HG03457 (cell line): Measurements from ENCODE around the gene MEP1A.
"Not testable (repeated sequence)": the region's sequence is repeated elsewhere in the genome, so short reads cannot be mapped to it uniquely, and the experiment has no call there.

Experiments
- ATAC-seq: cut with Tn5 transposase; IDR thresholded peaks from one replicate; pipeline ENCODE4 v1.9.1; 2021; ENCODE audit warnings: moderate number of reproducible peaks; ENCODE audit not compliant: unreplicated experiment

Gene MEP1A, protein sequence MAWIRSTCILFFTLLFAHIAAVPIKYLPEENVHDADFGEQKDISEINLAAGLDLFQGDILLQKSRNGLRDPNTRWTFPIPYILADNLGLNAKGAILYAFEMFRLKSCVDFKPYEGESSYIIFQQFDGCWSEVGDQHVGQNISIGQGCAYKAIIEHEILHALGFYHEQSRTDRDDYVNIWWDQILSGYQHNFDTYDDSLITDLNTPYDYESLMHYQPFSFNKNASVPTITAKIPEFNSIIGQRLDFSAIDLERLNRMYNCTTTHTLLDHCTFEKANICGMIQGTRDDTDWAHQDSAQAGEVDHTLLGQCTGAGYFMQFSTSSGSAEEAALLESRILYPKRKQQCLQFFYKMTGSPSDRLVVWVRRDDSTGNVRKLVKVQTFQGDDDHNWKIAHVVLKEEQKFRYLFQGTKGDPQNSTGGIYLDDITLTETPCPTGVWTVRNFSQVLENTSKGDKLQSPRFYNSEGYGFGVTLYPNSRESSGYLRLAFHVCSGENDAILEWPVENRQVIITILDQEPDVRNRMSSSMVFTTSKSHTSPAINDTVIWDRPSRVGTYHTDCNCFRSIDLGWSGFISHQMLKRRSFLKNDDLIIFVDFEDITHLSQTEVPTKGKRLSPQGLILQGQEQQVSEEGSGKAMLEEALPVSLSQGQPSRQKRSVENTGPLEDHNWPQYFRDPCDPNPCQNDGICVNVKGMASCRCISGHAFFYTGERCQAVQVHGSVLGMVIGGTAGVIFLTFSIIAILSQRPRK

DNA sequence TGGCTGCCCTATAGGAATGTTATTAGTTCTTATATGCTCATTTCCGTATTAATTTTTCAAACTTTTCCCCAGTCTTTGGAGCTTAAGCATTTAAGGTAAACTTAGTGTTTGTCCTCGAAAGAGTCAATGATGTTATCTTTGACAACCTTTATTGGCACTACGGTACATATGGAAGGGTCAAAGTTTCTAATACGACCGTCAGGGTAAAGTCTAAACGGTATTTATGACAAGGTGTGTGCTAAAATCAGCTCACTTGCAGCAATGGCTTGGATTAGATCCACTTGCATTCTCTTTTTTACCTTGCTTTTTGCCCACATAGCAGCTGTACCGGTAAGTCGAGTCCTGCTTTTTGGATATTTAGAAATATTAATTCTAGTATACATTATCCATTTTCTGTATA, at the start of gene MEP1A:
Gene MEP1A (plus strand): TSS at position 252 of the 400 bp plus-strand sequence. CDS start 10 bp downstream, at position 262.
- ATAC-seq: no peak

DNA sequence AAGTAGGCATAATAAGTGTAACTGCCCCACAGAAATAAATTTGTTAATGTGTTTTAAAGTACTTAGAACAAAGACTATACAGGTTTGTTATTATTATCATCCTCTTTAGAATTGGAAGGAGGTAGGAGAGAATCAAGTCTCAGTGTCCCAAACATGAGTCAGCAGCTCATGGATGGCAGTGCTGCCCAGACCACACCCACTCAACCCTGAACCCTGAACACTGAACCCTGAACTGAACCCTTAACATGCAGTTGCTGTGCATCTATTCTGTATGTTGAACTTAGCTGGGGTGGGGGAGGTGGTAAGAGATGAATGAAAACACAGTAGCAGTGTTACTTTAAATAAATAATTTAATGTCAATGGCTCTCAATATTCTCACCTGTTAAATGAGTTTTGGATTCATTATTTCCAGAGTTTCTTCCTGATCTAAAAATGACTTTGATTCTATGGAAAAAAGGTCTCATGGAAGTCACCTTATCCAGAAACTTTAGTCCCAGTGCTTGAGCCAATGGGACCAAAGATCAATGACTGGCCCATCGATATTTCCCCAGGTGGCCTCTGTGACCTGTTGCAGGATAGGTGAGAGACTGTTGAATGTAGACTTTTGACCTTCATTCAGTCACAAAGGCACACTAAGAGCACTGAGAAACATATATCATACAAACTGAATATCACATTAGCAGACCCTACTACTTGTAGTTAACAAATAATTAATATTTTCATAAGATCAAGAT, 49.6 kb upstream of the MEP1A start:
- no peak for ATAC-seq

DNA sequence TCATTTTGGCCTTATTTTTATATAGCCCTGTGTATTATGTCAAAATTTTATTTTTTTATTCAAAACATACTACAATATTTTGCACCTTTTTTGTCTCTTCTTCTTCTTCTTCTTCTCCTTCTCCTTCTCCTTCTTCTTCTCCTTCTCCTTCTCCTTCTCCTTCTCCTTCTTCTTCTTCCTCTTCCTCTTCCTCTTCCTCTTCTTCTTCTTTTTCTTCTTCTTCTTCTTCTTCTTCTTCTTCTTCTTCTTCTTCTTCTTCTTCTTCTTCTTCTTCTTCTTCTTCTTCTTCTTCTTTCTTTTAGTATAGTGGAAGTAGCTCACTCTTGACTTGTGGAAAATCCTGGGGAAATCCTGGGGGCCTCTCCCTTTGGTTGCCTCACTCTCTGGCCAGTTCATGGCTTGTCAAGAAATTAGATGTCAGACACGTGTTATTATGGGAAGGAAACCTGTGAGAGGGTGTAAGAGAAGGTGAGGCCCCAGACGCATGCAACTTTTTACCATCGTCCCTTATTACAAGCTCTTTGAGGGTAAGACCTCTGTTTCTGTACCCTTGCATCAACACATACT, 48.9 kb upstream of the MEP1A start:
- not testable (repeated sequence) for ATAC-seq

DNA sequence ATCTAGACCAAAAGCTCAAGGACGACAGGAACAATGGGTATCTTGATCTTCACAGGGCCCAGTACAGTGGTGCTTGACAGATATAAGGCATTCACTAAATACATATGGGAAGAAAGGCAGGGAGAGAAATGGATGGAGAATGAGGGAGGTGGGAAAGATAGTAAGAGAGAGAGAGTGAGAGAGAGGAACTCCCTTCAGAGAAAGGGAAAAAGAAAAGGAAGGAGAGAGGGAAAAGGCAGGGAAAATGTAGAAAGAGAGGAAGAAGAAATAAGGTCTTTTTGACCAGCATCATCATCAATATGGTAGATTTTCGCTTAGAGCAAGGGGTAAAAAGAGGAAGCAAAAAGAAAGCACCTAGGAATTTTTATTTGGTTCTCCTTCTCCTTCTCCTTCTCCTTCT, 47.2 kb upstream of the MEP1A start:
- no peak for ATAC-seq

DNA sequence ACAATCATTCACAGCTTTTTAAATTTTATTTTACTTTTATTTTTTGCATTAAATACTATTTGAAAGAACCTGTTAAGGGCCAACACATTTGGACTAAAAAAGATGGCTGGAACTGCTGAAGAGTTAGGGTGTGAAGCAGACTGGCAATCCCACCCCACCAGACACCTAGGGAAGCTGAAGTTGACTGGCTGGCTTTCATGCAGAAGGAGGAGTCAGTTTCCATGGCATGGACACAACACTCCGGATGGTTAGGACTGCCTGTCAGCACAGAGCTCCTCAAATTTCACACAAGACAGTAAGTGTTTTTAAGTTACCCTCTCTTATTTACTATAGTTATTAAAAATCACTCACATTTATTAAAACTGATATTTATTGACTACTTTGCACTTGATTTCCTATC, 46.5 kb upstream of the MEP1A start, which contains the start of gene ANKRD66:
Gene ANKRD66 (plus strand): TSS at position 238 of the 400 bp plus-strand sequence. CDS start 5,016 bp downstream, outside the sequence.
- no peak for ATAC-seq

DNA sequence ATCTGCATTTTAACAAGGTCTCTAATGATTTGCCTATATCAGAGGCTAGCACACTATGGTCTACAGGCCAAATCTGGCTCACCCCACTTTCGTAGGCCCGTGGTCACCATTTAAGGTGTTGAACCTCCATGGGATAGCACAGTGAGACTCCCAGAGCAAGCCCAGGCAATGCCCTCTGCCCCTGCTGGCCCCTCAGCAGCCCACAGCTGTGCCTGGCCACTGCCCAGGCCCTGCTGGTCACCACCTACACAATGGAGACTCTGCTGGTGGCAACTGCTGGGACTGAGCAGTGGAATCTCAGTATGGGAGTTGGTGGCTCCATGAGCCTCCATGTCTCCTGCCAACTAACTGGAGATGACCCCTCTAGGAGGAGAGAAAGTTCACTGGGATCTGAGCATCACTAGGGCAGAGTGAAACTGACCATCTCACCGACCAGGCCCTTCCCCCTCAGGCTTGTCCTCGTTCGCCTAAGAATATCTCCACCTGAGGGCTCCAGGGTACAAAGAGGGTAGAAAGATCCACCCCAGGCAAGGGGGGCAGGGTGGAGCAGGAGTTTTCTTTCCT, 44.2 kb upstream of the MEP1A start:
- no peak for ATAC-seq

DNA sequence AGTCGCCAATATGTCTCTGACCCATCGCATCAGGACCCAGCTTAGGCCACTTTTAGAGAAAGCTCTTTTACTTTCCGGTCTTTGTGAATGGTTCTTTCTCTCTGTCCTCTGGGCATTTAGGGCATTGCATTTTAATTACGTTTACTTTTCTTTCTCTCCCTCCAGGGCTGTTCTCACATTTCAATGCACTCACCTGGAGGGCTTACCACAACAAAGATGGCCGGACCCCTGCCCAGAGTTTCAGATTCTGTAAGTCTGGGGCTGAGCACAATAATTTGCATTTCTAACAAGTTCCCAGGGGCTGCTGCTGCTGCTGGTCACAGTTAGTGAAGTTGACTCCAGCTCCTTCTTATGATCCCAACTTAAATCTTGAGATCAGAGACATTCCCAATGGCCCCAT, 43.5 kb upstream of the MEP1A start:
- no peak for ATAC-seq

DNA sequence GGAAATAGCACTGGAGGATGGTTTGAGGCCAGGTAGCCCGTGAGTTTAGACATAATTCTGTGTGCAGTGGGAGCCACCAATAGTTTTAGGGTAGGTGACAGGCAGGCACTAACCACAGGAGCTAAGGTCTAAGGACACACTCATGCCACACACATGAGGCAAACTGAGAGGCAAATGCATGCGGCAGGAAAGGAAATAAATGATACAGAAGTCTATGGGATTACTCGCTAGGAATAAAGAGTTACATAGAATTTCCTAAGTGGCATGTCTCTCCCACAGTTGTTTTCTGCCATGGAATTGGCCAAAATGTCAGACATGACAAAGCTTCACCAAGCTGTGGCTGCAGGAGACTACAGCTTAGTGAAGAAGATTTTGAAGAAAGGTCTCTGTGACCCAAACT, 41.5 kb upstream of the MEP1A start:
- ATAC-seq: no peak

DNA sequence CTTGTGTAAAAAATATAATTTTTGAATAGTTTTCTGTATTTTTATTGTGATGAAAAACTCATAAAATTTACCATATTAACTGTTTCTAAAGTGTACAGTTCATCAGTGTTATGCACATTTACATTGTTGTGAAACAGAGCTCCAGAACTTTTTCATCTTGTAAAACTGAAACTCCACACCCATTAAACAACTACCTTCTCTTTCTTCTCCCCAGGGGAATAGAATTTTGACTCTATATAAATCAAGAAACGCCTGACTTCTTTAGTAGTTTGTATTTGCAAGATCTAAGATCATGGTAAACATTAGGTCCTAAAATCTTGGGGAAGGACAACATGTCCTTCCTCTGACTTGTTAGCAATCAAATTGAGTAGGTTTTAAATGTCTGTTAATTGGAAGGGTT, 37.3 kb upstream of the MEP1A start:
- ATAC-seq: no peak

DNA sequence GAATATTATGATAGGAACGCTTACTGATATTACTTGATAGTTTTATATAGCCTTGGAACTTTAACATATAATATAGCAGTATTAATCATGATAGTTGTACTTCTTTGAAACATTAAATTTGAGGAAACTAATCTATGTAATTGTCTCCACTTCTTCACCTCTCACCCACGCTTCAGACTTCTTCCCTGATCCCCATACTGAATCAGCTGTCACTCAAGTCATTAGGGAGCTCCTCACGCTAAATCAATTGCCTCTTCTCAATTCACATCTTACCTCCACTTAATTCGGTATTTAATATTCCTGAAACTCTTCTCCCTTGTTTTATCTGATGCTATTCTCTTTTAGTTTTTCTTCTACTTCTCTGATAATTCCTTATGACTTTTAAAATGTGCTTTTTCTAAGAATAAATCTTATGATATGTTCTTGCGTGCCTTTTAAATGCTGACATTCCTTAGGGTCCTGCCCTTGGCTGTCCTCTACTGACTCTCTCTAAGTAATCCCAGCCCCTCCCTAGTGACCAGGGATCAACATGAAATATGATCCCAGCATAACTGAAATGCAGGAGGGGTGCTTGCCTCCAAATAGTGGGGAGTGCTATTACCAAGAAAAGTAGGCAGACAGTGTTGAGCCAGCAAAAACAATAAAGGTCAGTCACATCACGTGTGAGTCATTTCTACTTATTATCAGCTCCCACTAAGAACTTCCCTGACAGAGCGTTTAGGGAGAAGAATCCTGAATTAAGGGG, 36.5 kb upstream of the MEP1A start:
- no peak for ATAC-seq

DNA sequence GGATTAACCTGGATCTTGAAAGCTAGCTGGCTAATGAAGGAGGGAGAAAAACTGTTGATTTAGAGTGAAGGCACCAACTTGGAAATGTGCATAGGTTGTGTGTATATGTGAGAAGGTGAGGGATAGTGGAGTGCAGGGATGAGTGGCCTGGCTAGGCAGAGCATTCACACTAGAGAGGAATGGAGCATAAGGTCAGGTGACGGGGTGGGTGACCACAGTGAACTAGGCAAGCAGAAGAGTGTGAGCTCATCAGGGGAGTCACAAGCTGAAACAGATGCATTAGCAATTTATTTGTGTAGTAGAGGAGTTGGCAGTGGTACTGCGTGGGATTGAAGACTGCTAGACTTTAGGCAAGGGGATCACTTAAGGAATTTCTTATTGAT, 36.0 kb upstream of the MEP1A start:
- ATAC-seq: no peak

DNA sequence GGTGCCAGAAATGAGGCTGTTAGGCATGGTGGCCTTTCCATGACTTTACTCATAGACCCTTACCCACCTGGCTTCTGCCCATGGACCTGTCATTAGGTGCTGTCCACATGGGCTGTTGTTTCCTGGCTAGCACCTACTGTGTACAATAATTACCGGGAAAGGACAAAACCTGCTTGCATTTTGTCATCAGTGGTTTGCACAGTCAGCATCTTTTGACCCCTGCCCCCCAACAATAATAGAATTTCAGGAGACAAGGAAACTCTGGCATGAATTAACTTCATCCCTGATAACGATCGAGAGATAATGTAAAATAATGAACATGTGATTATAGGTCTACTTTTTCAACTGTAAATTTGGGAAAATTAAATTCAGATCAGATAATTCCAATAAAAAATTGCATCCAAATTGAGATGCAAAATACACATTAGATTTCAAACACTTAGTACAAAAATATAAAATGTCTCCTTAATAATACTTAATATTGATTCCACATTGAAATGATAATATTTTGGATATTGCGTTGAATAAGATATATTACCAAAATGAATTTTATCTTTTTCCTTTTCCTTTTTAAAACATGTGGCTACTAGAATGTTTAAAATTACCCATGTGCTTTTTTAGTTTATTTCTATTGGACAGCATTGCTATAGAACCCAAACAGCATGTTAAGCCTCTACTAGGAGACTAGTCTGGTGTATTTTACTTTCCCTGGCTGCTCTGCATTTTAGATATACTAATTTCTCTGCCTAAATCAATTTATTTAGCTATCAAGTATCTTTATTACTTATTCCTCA, 34.0 kb upstream of the MEP1A start:
- ATAC-seq: no peak

DNA sequence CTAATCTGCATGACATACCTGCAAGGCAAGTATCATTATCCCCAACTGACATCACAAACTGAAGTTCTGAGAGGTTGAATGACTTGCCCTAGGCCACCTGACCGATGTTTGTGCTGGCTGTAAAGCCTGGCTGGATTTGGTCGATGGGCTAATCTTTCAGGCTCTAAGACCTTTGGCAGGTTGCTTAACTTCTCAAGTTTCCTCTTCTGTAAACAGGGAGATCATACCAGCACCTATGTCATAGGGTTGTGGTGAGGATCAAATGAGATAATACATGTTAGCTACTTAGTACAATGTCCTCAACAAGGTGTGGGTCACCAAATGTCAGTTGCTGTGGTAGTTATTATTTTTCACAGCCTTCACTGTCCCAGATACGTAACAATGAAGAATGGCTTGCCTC, 32.3 kb upstream of the MEP1A start:
- ATAC-seq: no peak

DNA sequence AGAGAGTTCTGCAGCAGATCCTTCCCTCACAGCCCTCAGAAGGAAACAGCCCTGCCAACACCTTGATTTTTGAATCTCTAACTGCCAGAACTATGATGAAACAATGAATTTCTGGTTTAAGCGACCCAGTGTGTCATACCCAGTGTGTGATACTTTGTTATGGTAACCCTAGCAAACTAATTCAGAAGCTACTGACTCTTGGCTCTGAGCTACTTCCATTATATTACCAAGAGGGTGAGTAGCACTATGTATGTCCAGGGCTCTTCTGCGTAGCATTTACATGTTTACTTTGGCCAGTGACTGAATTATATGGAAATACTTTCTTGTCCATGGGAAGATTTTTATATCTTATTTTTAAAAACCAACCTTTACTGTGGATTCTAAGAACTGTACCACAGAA, 29.7 kb upstream of the MEP1A start:
- no peak for ATAC-seq

DNA sequence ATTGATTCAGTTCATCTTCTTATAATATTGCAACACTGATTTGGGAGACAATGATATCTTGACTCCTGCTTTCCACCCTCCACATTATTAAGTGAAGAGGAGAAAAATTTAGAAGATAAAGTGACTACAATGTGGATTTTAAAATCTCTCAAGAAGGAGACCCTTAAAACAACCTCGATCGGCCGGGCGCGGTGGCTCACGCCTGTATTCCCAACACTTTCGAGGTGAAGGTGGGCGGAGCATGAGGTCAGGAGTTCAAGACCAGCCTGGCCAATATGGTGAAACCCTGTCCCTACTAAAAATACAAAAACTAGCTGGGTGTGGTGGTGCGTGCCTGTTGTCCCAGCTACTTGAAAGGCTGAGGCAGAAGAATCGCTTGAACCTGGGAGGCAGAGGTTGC, 28.9 kb upstream of the MEP1A start:
- ATAC-seq: not testable (repeated sequence)

DNA sequence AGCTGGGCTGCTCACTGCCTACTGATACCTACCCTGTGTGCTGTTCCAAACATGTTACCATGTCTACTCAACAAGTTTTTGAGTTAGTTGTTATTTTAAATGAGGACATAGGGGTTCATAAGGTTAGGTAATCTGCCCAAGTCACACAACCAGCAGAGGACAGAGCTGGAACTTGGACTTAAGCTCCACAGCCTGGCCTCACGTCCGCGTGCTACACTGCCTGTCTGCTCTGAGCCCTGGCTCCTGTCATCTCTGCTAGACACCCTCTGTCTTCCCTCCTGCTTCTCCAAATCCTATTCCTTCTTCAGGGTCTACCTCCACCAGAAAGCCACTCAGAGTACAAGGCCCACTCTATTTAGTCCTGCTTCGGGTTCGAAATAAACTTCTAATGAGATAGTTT, 28.2 kb upstream of the MEP1A start:
- ATAC-seq: no peak

DNA sequence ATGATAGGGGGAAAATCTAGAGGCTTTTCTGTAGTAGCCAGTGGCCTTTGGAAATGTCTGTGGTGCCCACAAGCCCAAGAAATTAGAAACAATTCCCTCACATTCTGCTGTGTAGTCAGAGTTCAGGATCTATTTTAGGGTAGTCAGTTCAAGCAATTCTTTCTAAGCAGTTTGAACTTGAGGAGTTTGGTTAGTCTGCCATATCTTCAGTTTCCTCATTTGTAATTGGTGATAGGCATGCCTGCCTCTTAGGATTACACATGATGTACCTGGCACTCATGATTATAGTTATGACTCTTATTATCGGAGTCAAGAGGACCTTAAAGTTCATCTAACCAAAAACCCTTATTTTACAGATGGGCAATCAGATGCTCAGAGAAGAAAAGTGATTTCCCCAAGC, 21.2 kb upstream of the MEP1A start:
- no peak for ATAC-seq

DNA sequence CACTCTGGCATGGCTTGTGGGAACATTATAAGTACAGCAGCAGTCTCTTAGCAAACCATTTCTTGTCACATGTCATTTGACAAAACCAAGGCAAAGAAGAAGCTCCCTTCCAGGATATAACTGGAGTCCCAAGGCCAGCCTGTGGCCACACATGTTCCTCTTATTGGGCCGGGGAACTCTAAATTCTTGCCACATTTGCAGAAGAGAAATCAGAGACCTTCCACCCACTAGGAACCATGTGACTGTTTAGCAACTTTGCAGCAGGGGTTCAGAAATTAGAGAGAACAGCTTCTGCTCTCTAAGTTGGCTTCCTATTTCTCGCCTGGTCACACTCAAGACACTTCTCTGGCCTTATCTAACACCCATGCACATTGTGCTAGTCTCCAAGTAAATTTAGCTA, 20.4 kb upstream of the MEP1A start:
- no peak for ATAC-seq

DNA sequence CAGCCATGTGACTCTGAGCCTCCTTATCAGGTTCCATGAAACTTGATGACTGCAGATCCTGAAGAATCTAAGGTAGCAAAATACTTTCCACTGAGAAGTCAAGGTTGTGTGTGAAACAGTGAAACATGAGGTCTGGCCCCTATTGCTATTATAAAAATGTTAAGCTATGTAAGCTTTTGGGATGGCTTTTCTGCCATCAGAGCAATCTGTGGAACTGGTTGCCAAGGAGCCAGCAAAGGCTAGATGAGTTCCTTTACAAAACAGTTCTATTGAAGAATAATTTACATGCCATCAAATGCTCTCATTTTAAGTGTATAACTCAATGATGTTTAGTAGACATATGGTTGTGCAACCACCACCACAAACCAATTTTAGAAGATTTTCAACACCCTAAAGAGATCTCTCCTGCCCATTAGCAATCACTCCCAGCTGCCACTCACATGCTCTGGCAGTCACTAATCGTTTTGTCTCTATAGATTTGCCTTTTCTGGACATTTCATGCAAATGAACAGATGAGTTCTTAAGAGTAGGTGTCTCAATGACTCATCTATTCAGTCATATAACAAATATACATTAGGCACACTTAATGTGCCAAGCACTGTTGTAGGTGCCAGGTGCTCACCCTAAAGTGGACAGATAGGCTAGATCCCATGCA, 19.9 kb upstream of the MEP1A start:
- no peak for ATAC-seq
